GM18498 (cell line): ENCODE measurements around the gene RPL13.
"Not testable (repeated sequence)": the region's sequence is repeated elsewhere in the genome, so short reads cannot be mapped to it uniquely, and the experiment has no call there.

Experiments
- ATAC-seq: cut with Tn5 transposase; IDR thresholded peaks from one replicate; pipeline ENCODE4 v1.9.1; 2021; ENCODE audit warnings: mild to moderate bottlenecking, moderate library complexity; ENCODE audit not compliant: unreplicated experiment

Gene RPL13

DNA sequence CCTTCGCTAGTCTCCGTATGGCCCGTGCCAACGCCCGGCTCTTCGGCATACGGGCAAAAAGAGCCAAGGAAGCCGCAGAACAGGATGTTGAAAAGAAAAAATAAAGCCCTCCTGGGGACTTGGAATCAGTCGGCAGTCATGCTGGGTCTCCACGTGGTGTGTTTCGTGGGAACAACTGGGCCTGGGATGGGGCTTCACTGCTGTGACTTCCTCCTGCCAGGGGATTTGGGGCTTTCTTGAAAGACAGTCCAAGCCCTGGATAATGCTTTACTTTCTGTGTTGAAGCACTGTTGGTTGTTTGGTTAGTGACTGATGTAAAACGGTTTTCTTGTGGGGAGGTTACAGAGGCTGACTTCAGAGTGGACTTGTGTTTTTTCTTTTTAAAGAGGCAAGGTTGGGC, 2.5 kb downstream of the RPL13 start:
- ATAC-seq, result no peak

DNA sequence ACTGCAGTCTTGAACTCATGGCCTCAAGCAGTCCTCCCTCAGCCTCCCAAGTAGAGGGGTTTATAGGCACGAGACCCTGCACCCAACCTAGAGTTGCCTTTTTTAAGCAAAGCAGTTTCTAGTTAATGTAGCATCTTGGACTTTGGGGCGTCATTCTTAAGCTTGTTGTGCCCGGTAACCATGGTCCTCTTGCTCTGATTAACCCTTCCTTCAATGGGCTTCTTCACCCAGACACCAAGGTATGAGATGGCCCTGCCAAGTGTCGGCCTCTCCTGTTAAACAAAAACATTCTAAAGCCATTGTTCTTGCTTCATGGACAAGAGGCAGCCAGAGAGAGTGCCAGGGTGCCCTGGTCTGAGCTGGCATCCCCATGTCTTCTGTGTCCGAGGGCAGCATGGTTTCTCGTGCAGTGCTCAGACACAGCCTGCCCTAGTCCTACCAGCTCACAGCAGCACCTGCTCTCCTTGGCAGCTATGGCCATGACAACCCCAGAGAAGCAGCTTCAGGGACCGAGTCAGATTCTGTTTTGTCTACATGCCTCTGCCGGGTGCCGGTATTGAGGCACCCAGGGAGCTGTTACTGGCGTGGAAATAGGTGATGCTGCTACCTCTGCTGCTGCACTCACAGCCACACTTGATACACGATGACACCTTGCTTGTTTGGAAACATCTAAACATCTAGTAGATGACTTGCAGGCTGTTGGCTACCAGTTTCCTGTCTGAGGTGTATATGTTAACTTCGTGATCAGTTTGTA, 3.3 kb downstream of the RPL13 start:
- no peak for ATAC-seq

DNA sequence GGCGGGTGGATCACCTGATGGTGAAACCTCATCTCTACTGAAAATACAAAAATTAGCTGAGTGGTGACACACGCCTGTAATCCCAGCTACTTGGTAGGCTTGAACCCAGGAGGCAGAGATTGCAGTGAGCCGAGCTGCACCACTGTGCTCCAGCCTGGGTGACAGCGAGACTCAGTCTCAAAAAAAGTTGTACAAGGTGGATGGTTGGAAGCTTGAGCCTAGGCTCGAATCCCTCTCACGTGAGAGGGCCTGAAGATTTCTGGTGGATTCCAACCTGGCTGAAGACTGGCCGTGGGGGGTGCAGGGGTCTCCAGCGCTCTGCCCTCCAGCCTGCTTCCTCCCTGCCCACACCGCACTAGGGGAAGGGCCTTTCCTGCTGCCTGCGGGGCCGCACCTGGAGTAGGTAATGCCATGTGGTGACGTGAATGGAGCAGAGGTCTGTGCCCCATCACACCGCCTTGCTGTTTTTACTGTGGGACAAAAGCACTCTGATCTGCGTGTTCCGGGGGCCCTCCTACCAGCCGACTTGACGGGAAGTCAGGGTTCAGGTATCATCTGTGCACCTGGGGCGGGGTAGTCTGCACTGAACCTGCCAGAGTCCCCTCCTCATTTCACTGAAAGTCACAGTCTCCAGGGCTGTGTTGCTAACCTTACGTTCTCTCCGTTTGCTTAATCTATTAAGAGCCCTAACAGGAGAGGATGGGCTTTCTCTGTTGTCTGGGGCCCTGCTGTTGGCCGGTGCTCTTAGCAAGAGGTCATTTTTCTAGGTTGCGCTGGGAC, 4.2 kb downstream of the RPL13 start:
- ATAC-seq, result no peak

DNA sequence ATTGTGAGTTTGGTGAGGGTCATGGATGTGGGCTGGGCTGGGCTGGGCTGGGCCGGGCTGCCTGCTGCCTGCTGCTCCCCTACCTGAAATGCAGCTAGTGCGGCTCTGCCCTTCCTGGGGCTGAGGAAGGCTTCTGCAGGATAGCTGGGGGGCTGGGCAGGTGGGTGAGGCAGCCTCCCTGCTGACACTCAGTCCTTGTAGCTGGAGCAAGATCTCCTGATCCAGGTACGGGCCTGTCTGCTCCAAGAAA, 4.7 kb downstream of the RPL13 start:
- ATAC-seq, result no peak

DNA sequence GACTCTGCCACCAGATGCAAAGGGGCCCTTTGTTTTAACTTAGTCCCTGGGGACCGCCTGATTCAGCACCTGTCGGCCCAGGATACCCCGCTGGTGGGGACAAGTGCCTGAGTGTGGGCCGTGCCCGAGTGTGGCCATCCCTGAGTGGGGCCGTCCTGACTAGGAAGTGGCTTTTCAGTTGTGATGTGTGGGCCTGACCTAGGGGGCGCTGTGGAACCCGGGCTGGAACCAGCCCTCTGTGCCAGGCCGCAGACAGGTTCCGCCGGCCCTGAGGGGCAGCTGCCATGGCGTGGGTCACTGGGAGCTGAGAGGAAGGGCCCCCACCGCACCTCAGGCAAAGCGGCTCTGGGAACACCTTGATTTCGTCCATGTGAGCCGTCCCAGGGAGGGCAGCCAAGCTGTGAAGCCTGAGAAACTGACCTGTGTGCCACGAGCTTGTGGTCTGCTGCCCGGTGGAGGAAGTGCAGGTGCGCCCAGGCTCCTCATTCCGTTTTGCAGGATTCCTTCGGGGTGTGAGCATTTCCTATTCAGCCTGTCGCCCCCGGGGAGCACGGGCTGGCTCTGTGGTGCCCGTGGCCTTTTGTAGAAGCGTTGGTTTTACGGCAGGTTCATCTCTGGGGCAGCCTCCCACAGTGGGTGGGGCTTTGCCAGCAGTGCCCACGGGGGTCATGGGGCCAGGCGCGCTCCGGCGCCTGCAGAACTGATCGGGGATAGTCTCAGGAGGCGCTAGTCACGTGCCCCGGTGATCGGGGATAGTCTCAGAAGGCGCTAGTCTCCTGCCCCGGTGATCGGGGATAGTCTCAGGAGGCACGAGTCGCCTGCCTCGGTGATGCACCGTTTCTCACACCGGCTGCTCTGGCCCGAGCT, 5.3 kb downstream of the RPL13 start:
- no peak for ATAC-seq

DNA sequence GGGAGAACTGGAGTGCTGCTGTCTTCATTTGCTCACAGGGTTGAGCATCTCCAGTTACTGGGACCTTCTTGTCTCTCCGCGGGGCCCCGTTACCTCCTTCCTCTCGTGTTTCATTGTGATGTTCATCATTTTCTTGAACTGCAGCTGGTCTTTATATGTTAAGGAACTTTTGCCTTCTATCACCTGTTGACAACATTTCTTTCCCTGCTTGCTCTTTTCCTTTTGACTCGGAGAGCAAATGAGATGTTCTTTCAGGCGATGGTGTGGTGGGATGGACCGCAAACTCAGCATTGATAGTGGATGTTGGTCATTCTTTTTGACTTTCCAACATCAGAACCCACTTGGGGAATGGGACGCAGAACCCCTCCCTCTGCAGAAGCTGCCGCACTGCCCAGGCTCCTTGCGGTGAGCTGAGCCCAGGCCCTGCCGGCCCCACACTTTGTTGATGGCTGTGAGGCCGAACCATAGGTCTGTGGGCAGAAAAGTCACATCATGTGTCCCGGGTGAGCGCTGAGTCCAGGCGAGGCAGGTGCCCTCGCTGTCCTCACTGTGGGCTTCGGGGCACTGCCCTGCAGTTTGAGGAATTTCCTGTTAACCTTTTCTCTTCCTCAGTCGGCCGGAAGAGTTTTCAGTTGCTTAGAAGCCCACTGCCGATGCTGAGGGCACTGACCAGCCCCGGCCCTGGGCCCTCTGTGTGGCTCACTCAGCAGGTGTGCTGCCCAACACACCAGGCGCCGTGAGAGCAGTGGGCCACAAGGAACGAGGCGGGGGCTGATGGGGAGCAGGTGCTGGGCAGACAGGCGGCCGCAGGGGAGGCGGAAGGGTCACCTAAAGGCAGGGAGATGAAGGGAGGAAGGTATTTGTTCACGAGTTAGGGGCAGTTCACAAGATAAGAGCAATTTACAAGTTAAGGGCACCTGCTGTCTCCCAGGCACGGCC, 7.4 kb downstream of the RPL13 start:
- no peak for ATAC-seq

DNA sequence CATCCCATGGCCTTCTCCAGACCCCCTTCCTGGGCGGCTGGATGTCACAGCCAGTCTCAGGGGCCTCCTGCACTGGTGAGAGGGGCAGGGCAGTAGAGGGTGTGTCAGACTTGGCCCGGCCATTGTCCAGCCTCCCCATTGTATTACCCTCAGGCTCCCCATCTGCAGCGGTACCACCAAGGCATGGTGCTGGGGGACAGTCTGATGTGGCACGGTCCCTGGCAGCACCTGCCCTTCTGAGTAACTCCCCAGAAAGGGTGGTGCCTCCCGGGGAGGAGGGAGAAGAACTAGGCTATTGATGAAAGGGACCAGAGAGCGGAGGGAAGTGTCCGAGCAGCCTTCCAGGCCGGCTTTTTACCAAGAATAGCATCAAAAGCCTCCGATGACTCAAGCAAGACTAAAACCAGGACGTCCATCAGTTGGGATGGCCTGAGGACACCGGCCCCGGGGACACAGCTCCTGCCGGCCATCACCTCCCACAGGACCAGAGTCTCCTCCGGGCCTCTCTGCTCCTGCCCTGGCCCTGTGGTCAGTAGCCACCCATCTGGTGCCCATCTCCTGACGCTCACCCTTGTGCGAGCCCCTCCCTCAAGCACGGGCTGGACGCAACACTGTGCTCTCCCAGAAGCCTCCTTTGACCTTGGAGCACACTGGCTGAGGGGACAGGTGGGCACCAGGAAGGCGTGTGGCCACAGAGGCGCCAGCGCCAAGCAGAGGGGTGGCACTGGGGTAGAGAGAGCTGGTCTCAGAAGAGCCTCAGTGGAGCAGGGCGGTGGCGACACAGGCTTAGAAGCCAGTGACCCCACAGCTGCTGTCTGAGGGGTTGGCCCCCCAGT, 9.2 kb downstream of the RPL13 start:
- ATAC-seq, result no peak

DNA sequence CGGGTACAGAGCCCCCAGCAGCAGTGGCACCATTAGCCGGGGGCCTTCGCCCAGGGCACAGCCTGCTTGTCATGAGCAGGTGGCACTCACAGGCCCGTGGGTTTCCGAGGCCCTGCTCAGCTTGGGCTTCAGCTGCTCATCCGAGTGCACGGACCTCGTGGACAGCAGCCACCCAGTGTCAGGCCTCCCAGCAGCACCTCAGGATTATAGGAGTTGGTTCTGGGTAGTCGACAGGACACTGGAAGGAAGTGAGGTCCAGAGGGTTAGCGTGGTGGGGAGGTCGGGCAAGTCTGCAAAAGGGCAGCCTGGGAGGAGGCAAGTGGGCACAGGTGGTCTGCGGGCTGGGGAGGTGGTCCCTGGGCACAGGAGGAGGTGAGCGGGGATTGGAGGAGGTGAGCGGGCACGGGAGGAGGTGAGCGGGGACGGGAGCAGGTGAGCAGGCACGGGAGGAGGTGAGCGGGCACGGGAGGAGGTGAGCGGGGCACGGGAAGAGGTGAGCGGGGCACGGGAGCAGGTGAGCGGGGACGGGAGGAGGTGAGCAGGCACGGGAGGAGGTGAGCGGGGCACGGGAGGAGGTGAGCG, 10.0 kb downstream of the RPL13 start:
- no peak for ATAC-seq

DNA sequence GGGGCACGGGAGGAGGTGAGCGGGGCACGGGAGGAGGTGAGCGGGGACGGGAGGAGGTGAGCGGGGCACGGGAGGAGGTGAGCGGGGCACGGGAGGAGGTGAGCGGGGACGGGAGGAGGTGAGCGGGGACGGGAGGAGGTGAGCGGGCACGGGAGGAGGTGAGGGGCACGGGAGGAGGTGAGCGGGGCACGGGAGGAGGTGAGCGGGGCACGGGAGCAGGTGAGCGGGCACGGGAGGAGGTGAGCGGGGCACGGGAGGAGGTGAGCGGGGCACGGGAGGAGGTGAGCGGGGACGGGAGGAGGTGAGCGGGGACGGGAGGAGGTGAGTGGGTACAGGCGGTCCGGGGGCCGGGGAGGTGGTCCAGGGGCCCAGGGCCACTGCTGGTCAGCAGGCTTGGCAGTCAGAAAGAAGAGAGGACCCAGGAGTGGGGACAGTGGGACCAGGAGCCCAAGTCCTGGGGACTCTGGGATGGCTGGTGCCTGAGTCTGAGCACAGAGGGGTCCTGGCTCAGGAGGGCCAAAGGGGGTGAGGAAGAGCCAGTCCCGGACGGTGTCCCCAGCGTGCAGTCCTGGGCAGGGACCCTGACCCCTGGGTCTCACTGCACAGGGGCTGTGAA, 10.6 kb downstream of the RPL13 start:
- not testable (repeated sequence) for ATAC-seq

DNA sequence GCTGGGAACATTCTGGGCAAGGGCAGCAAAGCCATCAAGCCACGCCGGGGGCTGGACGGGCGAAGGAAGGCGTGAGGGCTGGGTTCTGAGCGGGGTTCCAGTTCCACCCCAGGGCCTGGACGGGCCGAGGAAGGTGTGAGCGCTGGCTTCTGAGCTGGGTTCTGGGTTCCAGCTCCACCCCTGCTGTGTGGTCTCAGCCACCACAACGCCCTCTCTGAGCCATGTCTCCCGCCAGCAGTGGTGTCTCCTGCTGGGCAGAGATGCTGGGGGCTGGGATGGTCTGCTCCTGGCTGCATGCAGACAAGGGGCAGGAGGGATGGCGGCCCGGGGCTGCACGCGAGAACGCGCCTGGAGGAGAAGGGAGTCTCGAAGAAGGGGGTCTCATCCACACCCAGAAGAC, 11.2 kb downstream of the RPL13 start:
- no peak for ATAC-seq

DNA sequence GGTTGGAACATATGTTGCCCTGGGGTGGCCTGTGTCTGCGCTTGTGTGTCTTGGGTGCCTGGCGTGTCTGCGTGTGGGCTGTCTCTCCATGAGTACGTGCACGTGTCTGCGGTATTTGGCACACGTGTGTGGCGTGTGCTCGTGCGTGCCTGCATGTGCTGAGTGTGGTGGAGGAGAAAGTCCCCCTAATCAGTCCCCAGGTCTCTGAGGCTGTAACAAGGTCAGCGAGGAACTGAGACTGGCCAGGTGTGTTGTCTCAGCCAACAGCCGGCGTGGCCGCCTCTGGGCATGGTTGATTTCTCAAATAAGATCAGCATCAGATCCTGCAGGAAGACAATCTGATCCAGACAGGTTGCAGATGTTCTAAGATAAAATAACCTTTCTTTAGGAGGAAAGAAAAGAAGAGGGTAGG, 11.6 kb downstream of the RPL13 start:
- no peak for ATAC-seq

DNA sequence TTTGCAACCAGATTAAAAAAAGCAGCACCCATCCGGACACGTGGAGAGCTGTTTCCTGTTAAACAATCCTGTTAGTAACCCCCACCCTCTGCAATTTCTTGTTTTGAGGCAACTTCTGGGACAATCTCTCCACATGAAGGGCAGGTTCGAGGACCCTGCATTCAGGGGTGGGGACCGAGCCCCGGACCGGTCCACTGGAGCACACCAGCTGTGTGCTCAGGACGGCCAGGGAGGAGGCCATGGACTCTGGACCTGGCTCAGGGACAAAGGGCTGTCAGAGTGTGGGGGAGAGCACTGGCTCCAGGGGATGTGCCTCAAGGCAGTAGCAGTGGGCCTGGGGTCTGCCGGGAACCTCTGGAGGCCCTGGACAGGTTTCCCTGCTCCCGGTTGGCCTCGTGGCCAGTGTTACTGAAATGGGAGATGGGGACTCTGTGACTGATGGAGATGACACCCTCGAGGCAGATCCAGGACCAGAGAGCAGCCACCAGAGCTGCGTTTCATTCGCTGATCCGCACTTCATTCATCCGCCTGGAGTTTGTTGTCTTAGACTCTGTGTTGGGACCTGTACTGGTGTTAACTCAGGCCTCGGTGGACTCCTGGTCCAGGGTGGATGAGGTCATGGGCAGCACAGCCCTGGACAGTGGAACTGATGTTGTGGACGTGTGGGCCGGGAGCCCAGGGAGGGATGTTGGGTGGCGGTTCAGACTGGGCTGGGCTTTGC, 12.2 kb downstream of the RPL13 start:
- no peak for ATAC-seq

DNA sequence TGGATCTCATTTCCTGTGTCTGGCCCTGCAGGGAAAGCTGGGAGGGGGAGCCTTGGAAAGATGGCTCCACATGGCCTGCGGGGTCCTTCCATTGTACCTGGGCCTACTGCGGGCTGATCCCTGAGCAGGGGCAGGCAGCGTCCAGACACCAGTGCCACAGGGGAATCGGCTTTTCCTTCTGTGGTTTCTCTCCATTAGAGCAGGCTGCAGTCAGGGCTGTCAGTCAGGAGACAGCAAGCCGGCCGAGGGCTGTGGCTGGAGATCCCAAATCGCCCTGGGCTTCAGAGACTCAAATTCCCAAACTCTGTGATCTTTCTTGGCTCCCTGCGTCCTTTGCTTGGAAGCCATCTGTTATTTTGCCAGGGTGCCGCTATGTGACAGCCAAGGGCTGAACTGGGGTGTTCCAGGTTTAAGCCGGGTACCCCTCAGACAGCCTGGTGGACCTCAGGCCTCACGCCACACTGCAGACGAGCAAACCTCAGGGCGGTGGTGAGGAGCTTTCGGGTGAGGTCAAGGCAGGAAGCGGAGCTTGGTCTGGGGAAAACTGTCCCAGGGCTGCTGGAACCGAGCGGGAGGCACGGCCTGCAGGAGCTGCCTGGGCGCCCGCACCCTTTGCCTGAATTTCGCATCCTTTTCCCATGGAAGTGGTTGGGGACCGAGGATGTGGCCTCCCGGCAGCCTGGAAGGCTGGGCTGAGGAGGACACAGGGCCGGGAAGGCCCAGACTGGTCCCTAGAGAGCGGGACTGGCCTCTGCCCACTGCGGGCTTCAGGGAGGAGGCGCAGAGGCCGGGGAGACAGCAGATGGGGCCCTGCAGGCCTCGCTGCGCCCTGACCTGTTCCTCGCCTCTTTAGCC, 13.6 kb downstream of the RPL13 start:
- ATAC-seq, result no peak

DNA sequence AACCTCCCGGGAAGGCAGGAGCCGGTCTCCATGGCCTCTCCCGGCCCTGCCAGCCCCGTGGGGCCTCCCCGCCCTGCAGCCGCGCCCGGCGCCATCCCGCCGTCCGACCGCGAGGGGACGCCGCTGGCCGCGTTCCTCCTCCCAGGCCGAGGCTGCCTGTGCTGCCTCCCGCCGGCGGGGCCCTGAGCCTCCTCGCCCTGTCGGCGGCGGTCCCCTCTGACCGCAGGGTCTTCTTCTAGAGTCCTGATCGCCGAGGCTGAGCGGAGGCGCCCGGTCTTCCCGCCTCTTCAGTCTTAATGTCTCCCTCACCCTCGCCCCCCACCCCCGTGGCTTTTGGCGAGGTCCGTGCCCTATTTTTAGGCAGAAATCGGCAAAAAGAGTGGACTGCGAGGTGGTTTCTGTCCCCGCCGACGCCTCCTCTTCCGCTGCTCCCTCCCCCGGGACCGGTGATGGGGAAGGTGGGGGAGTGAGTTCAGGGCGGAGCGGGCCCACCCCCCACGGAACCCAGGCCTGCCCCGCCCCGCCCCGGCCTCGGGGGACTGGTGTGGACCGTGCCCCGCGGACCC, 14.3 kb downstream of the RPL13 start:
- ATAC-seq, result no peak

DNA sequence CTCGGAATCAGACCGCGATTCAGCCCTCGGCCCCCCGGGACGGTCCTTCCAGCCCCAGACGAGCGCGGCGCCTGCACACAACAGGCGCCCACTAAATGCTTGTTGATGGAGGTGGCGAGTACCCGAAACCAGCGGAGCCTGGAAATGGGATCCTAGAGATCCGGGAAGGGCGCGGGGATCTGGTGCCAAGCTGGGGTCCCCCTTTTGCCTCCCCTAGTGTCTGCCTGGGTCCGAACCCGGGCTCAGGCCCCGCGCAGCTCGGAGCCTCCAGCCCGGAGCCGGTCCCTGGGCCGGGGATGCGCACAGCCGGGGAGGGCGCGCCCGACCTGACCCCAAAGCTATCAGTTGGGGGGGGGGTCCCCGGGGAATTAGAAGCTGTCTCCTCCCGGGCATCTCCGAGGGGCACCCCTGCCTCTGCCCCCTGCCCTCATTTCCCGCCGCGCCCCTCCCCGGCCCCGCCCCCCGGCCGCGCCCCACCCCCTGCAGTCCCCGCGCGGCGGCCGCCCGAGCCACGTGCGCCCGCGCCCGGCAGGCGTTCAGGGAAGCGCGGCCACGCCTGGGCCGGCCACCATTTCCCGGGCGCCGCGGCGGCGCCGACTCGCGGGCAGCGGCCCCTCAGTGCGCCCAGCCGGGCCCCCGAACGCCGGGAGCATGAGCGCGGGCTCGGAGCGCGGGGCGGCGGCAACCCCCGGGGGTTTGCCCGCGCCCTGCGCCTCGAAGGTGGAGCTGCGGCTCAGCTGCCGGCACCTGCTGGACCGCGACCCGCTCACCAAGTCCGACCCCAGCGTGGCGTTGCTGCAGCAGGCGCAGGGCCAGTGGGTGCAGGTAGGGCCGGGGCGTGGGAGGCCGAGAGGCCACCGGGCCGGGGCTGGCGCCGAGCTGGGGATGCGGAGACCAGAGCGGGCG, 15.0 kb downstream of the RPL13 start, which contains the start of gene CPNE7:
CPNE7 (plus strand) TSS at position 512 of the 906 bp plus-strand sequence; CDS start at position 652, 140 bp downstream.
- no peak for ATAC-seq
